ENCODE measurements around the gene PLA2G4E. TPM values are rescaled to one million over a fixed set of nuclear protein-coding genes. Genes with fewer than 3 reads are reported as not detected.

The PLA2G4E gene
- total RNA-seq, 1 donor: not detected

- TF ChIP-seq, protein P1, sequence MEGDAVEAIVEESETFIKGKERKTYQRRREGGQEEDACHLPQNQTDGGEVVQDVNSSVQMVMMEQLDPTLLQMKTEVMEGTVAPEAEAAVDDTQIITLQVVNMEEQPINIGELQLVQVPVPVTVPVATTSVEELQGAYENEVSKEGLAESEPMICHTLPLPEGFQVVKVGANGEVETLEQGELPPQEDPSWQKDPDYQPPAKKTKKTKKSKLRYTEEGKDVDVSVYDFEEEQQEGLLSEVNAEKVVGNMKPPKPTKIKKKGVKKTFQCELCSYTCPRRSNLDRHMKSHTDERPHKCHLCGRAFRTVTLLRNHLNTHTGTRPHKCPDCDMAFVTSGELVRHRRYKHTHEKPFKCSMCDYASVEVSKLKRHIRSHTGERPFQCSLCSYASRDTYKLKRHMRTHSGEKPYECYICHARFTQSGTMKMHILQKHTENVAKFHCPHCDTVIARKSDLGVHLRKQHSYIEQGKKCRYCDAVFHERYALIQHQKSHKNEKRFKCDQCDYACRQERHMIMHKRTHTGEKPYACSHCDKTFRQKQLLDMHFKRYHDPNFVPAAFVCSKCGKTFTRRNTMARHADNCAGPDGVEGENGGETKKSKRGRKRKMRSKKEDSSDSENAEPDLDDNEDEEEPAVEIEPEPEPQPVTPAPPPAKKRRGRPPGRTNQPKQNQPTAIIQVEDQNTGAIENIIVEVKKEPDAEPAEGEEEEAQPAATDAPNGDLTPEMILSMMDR (IDR thresholded peaks at IDR 0.05; ENCODE audit: insufficient read depth, low read depth, low read length): no peak
- H3K4me3 ChIP-seq (ENCODE audit: low read depth, low read length): no peak overlapping the region
- no peak for DNase-seq (ENCODE audit: low read depth)
Observed at GRCh38 chr15:42018306-42019224, 2.3 kb downstream of the PLA2G4E start.

- no peak overlapping the region for H3K4me3 ChIP-seq (ENCODE audit: low read depth, low read length)
- TF ChIP-seq, protein P1 (IDR thresholded peaks at IDR 0.05; ENCODE audit: insufficient read depth, low read depth, low read length): no peak
- DNase-seq (ENCODE audit: low read depth): no peak
Observed at GRCh38 chr15:42016971-42017370, 3.9 kb downstream of the PLA2G4E start.

DNA sequence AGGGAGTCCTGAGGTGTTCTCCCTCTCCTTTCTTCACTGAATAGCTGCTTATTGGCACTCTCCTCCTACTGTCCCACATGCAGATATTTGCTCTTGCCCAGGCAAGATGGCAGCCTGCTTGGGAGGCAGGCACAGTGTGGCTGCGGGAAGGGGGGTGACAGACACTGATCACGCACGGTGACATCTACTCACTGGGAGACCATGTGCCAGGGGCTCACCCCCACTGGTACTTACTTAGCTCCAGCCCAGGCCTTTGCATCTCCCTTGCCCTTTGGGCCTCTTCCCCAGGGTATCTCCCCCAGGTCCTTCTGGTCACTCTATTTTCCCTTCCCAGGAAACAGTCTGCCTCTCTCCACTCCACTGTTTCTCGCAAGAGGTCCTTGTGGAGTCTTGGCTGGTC lies 6.4 kb downstream of the PLA2G4E start:
- H3K4me3 ChIP-seq (ENCODE audit: low read depth, low read length): no peak overlapping the region
- TF ChIP-seq, protein P1 (IDR thresholded peaks at IDR 0.05; ENCODE audit: insufficient read depth, low read depth, low read length): no peak
- DNase-seq (ENCODE audit: low read depth): no peak

- TF ChIP-seq, protein P1 (IDR thresholded peaks at IDR 0.05; ENCODE audit: insufficient read depth, low read depth, low read length): no peak
- DNase-seq (ENCODE audit: low read depth): no peak
- no peak overlapping the region for H3K4me3 ChIP-seq (ENCODE audit: low read depth, low read length)
Observed at GRCh38 chr15:42012928-42013482, 7.8 kb downstream of the PLA2G4E start.

- TF ChIP-seq, protein P1 (IDR thresholded peaks at IDR 0.05; ENCODE audit: insufficient read depth, low read depth, low read length): no peak
- no peak for DNase-seq (ENCODE audit: low read depth)
- no peak overlapping the region for H3K4me3 ChIP-seq (ENCODE audit: low read depth, low read length)
Observed at GRCh38 chr15:42012241-42012640, 8.6 kb downstream of the PLA2G4E start.

DNA sequence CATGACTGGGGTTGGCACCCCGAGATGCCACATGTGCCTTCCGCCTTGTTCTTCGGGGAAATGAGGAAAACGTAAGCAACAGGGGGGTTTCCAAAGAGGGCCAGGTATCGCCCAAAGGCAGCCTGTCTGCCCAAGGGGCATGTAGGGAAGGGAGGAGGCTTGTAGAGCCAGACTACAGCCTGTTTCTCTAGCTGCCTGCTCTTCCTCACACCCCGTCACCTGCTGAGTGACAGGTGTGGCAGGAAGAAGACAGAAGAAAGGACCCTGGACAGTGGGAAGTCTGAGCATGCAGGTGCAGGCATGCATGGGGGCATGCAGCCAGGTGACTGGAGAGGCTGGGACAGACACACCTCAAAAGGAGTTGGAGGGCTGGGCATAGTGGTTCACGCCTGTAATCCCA lies 9.8 kb downstream of the PLA2G4E start:
- no peak for DNase-seq (ENCODE audit: low read depth)
- H3K4me3 ChIP-seq (ENCODE audit: low read depth, low read length): no peak overlapping the region
- TF ChIP-seq, protein P1 (IDR thresholded peaks at IDR 0.05; ENCODE audit: insufficient read depth, low read depth, low read length): no peak

Data from fibroblast of villous mesenchyme (primary cell).